ENCODE measurements around the gene ING5. TPM values are rescaled to one million over a fixed set of nuclear protein-coding genes. Genes with fewer than 3 reads are reported as not detected.

The ING5 gene
- total RNA-seq, 2 experiments from 2014 or later = 51.2 to 51.3 TPM

- Histone ChIP-seq H3K36me3 (ENCODE audit: insufficient read depth, low read length) (peaks cover 62% of the 10 kb centered on the region), H3K27me3 (ENCODE audit: control insufficient read depth in 1 of 2, insufficient read depth in 2 of 2, low read length in 2 of 2) (no peaks in the 10 kb centered on the region), H3K4me3 (ENCODE audit: low read length) (no peak overlapping the region), H3K27ac (ENCODE audit: low read depth in 1 of 2, low read length in 2 of 2) (no peak overlapping the region), H3K4me1 (ENCODE audit: insufficient read depth, low read length) (no peaks in the 10 kb centered on the region), H3K9me3 (ENCODE audit: control insufficient read depth in 1 of 2, insufficient read depth in 1 of 2, low read length in 2 of 2) (peaks cover 0 to 20% of the 10 kb centered on the region in 2 experiments)
- TF ChIP-seq CTCF (IDR thresholded peaks at IDR 0.05) = no peak
- no peak for ATAC-seq (ENCODE audit: poor library complexity)
- DNase-seq = no peak
- intact Hi-C loops (cut with DNase I, micrococcal nuclease) = no loop called here
- no peaks in the 10 kb centered on the region for H3K27me3 Mint-ChIP-seq
- CTCF ChIA-PET = no interaction called here
- H3K27ac Mint-ChIP-seq = no peak overlapping the region
- no peak overlapping the region for H3K4me3 Mint-ChIP-seq
- H3K36me3 Mint-ChIP-seq (ENCODE audit: low read depth) = peaks cover 75% of the 10 kb centered on the region
- H3K9me3 Mint-ChIP-seq = no peaks in the 10 kb centered on the region
- POLR2A ChIA-PET = no interaction called here
- H3K4me1 Mint-ChIP-seq (ENCODE audit: low read depth) = no peaks in the 10 kb centered on the region
Observed at GRCh38 chr2:241719093-241719492, 17.3 kb downstream of the ING5 start.

- DNase-seq (no peak), ATAC-seq (ENCODE audit: poor library complexity) (no peak)
- H3K9me3 Mint-ChIP-seq = no peaks in the 10 kb centered on the region
- H3K4me3 Mint-ChIP-seq = no peak overlapping the region
- Histone ChIP-seq H3K4me1 (ENCODE audit: insufficient read depth, low read length) (no peaks in the 10 kb centered on the region), H3K9me3 (ENCODE audit: control insufficient read depth in 1 of 2, insufficient read depth in 1 of 2, low read length in 2 of 2) (peaks cover 0 to 20% of the 10 kb centered on the region in 2 experiments), H3K4me3 (ENCODE audit: low read length) (no peak overlapping the region), H3K27me3 (ENCODE audit: control insufficient read depth in 1 of 2, insufficient read depth in 2 of 2, low read length in 2 of 2) (no peaks in the 10 kb centered on the region), H3K27ac (ENCODE audit: low read depth in 1 of 2, low read length in 2 of 2) (no peak overlapping the region), H3K36me3 (ENCODE audit: insufficient read depth, low read length) (peaks cover 60% of the 10 kb centered on the region)
- H3K27me3 Mint-ChIP-seq = no peaks in the 10 kb centered on the region
- H3K36me3 Mint-ChIP-seq (ENCODE audit: low read depth) = peaks cover 69% of the 10 kb centered on the region
- intact Hi-C loops (cut with DNase I, micrococcal nuclease) = no loop called here
- ChIA-PET CTCF (no interaction called here), POLR2A (interaction anchor here (1.2 kb wide), 1 partner anchor 18 kb away, joined by 3 read pairs; the partner anchor contains the start of gene ING5)
- no peaks in the 10 kb centered on the region for H3K4me1 Mint-ChIP-seq (ENCODE audit: low read depth)
- no peak overlapping the region for H3K27ac Mint-ChIP-seq
- TF ChIP-seq CTCF (IDR thresholded peaks at IDR 0.05) = no peak
Observed at GRCh38 chr2:241720099-241720498, 18.3 kb downstream of the ING5 start.

GRCh38 chr2:241720560-241720959 is 18.7 kb downstream of the ING5 start:
- ATAC-seq (ENCODE audit: poor library complexity) (no peak), DNase-seq (no peak)
- Mint-ChIP-seq H3K9me3 (no peaks in the 10 kb centered on the region), H3K27ac (no peak overlapping the region), H3K4me1 (ENCODE audit: low read depth) (no peaks in the 10 kb centered on the region), H3K27me3 (no peaks in the 10 kb centered on the region), H3K36me3 (ENCODE audit: low read depth) (peaks cover 72% of the 10 kb centered on the region), H3K4me3 (no peak overlapping the region)
- Histone ChIP-seq H3K9me3 (ENCODE audit: control insufficient read depth in 1 of 2, insufficient read depth in 1 of 2, low read length in 2 of 2) (peaks cover 0 to 20% of the 10 kb centered on the region in 2 experiments), H3K36me3 (ENCODE audit: insufficient read depth, low read length) (peaks cover 60% of the 10 kb centered on the region), H3K4me3 (ENCODE audit: low read length) (no peak overlapping the region), H3K27ac (ENCODE audit: low read depth in 1 of 2, low read length in 2 of 2) (no peak overlapping the region), H3K4me1 (ENCODE audit: insufficient read depth, low read length) (no peaks in the 10 kb centered on the region), H3K27me3 (ENCODE audit: control insufficient read depth in 1 of 2, insufficient read depth in 2 of 2, low read length in 2 of 2) (no peaks in the 10 kb centered on the region)
- intact Hi-C loops (cut with DNase I, micrococcal nuclease) = no loop called here
- no peak for TF ChIP-seq CTCF (IDR thresholded peaks at IDR 0.05)
- ChIA-PET POLR2A (interaction anchor here (1.2 kb wide), 1 partner anchor 19 kb away, joined by 3 read pairs; the partner anchor contains the start of gene ING5), CTCF (no interaction called here)

All from CD4-positive, alpha-beta T cell (primary cell).